ENCODE data around the gene ZNF584. TPM values are rescaled to one million over a fixed set of nuclear protein-coding genes. Genes with fewer than 3 reads are reported as not detected.

Gene ZNF584
- total RNA-seq, 4 donors from 2014 or later, result 7.9 to 34.1 (median 9.2) TPM

DNA sequence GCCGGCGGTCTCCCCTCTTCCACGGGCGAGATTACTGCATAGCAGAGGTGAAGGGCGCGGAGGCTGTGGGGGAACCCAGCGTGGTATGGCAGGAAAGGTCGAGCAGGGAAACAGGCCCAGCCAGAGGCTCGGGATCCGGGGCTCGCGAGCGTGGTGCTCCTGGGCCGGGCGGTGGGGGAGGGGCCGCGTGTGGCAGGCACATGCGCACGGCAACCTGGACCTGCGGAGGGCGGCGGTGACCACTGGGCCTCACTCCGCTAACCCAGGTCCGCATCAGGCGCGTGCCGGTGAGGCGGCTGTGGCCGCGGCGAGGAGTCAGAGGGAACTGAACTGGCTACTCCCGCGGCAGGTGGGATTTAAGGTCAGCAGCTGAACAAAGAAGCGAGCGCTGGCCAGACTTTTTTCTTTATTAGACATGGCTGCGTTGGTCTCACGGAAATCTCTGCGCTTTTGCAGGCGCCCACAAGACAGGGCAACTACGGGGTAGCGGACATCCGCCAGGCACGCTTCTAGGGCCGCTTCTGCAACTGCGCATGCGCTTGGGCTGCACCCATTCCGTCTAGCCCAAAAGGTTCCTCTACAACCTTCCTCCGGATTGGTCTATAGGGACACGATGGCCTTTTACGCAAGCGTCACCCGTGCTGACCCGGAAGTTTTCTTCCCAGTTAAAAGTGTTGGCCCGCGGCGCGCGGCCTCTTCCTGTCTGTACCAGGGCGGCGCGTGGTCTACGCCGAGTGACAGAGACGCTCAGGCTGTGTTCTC is 21.7 kb upstream of the ZNF584 start, which contains the start of gene RPS5:
Gene RPS5 (plus strand): TSS at position 694 of the 762 bp plus-strand sequence. CDS start 869 bp downstream, outside the sequence.
- TF ChIP-seq, protein P1, sequence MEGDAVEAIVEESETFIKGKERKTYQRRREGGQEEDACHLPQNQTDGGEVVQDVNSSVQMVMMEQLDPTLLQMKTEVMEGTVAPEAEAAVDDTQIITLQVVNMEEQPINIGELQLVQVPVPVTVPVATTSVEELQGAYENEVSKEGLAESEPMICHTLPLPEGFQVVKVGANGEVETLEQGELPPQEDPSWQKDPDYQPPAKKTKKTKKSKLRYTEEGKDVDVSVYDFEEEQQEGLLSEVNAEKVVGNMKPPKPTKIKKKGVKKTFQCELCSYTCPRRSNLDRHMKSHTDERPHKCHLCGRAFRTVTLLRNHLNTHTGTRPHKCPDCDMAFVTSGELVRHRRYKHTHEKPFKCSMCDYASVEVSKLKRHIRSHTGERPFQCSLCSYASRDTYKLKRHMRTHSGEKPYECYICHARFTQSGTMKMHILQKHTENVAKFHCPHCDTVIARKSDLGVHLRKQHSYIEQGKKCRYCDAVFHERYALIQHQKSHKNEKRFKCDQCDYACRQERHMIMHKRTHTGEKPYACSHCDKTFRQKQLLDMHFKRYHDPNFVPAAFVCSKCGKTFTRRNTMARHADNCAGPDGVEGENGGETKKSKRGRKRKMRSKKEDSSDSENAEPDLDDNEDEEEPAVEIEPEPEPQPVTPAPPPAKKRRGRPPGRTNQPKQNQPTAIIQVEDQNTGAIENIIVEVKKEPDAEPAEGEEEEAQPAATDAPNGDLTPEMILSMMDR (IDR thresholded peaks at IDR 0.05), result no peak
- ATAC-seq (ENCODE audit: low FRiP score), result peak; percentile 95
- peak; percentile 88 for DNase-seq (ENCODE audit: low spot score)

DNA sequence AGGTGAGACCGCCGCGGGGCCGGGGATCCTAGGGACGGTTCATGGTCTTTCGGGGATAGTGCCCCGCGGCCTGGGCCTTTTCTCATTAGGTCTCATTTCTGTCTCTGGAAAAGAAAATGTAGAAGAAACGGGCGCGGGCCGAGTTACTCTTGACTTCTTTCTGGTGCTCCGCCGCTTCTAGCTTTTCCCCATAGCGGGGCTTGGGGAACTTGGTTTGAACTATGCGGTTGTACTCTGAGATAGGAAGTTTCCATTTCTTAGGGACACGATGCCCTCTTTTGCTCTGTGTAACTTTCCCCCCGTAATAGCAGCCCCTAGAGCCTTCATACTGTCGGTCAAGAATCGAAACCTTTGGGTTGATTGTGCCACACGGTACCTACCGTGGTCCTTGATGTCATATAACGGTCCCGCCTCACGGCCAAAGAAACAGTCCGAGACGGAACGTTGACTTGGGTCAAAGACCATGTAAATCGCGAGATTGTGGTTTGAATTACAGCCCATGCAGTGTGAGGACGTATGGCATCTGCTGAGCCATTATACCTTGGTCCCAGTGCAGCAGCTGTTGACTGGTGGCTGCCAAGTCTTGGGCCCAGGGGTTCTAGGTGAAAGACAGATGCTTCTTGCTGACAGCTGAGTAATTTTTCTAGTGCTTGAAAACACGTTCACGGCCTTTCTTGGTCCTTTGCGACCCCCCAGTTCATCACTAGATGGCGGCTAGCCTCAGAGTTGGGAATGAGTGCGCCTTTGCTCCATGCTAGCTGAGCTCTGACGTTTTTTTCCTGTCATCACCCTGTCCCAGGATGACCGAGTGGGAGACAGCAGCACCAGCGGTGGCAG is 20.9 kb upstream of the ZNF584 start:
- ATAC-seq (ENCODE audit: low FRiP score), result no peak
- no peak for DNase-seq (ENCODE audit: low spot score)
- TF ChIP-seq, protein P1 (IDR thresholded peaks at IDR 0.05), result no peak

DNA sequence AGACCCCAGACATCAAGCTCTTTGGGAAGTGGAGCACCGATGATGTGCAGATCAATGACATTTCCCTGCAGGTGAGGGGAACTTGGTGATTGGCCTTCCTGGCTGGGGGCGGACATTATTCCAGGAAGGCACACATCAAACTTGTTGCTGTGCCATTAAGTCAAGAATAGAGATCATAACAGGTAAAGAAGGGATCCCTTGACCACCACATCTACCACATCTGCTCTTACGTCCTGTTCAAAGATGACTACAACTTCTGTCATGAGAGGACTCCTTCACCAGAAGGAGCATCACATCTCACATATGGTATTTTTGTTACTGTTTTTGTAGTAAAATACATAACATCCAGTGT is 20.3 kb upstream of the ZNF584 start:
- ATAC-seq (ENCODE audit: low FRiP score) (no peak), DNase-seq (ENCODE audit: low spot score) (no peak)
- TF ChIP-seq, protein P1 (IDR thresholded peaks at IDR 0.05), result no peak

DNA sequence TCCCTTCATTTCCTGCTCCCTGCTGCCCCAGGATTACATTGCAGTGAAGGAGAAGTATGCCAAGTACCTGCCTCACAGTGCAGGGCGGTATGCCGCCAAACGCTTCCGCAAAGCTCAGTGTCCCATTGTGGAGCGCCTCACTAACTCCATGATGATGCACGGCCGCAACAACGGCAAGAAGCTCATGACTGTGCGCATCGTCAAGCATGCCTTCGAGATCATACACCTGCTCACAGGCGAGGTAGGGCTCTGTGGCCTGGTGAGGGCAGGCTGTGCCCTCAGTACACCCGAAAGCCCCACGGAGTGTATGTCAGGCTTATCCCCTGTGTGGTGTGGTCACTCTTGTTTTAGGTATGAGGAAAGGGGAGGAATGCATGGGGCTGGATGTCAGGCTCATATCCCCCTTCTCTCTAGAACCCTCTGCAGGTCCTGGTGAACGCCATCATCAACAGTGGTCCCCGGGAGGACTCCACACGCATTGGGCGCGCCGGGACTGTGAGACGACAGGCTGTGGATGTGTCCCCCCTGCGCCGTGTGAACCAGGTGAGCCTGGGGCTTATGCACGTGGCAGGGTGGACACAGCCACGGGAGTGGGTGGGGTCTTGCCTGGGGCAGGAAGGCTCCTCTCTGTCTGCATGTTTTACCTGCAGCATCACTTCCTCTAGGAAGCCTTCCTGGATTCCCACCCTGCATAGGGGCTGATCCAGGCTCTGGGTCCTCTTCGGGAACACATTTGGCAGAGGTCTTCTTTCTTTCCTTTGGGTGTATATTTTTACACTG is 15.3 kb upstream of the ZNF584 start:
- ATAC-seq (ENCODE audit: low FRiP score) (no peak), DNase-seq (ENCODE audit: low spot score) (no peak)
- TF ChIP-seq, protein P1 (IDR thresholded peaks at IDR 0.05), result no peak

DNA sequence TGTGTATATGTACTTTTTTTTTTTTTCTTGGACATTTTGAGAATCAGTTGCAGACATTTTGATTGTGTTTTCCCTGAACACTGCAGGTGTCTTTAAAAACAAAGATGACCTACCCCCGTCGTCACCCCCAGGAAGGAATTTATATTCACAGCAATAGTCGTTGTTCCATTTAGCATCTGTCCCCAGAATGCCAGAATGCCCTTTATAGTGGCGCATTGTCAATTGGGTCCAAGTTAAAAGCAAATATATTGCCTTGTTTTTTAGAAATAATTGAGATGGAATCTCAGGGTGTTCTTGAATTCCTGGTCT is 14.8 kb upstream of the ZNF584 start:
- no peak for ATAC-seq (ENCODE audit: low FRiP score)
- TF ChIP-seq, protein P1 (IDR thresholded peaks at IDR 0.05), result no peak
- no peak for DNase-seq (ENCODE audit: low spot score)

DNA sequence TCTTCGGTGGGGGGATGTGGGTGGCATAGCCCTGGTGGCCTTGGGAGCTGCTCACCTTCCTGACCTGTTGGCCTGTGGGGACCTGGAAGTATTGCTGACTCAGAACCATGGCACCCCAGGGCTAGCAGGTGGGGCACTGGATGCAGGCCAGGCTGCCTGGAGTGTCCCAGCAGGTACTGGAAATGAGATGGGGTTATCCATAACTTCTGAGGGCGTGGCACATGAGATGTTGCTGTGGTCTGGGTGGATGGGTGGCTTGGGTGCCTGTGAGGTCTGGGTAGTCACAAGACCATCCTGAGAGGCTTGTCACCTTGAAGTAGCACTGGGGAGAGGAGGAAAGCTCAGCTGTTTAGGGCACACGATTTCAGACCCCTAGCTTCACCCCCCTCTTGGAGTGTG is 13.6 kb upstream of the ZNF584 start:
- DNase-seq (ENCODE audit: low spot score) (no peak), ATAC-seq (ENCODE audit: low FRiP score) (no peak)
- TF ChIP-seq, protein P1 (IDR thresholded peaks at IDR 0.05), result no peak
